B cell (primary cell): Measurements from ENCODE around the gene ZNF324.

Experiments
- EZH2 ChIP-seq: IDR thresholded peaks from 2 replicates; pipeline ENCODE4 v1.6.1; 2012; ENCODE audit warnings: borderline replicate concordance, low read depth, mild to moderate bottlenecking, moderate library complexity, low read length; ENCODE audit not compliant: insufficient read depth, poor library complexity, severe bottlenecking
- TF ChIP-seq, protein P1 (sequence below): fragments of 200-600 bp; IDR thresholded peaks from one replicate; pipeline ENCODE4 v1.8.0; 2022; ENCODE audit warnings: antibody characterized with exemption, mild to moderate bottlenecking

DNA sequence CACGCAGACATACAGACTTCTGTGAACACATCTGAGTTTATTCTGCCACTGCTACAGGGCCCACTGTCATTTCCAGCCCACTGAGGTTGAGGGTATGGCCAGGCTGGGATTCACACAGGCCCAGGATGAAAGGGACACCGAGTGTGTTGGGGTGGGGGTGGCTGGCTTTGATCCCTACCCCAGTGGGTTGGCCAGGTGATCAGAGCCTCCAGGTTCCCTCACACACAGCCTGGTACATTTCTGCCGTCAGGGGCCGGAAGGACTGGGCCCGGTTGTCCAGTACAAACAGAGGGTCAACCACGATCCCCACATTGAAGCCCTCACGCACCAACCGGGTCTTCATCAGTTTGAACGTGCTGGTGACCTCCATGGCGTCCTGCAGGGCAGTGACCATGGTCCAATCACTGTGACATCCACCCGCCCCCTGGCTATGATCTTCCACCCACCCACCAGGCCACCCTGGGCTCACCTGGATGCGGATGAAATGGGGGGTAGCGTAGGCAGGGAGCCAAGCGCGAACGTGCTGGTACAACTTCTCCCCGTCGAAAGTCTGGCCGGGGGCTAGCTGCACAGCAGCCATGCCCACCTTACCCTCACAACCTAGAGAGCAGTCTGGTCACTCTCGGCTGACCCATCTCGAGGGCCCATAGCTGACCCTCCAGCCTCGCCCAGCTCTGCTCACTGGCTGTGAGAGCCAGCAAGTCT lies 31.6 kb downstream of the ZNF324 start:
- TF ChIP-seq, protein P1, sequence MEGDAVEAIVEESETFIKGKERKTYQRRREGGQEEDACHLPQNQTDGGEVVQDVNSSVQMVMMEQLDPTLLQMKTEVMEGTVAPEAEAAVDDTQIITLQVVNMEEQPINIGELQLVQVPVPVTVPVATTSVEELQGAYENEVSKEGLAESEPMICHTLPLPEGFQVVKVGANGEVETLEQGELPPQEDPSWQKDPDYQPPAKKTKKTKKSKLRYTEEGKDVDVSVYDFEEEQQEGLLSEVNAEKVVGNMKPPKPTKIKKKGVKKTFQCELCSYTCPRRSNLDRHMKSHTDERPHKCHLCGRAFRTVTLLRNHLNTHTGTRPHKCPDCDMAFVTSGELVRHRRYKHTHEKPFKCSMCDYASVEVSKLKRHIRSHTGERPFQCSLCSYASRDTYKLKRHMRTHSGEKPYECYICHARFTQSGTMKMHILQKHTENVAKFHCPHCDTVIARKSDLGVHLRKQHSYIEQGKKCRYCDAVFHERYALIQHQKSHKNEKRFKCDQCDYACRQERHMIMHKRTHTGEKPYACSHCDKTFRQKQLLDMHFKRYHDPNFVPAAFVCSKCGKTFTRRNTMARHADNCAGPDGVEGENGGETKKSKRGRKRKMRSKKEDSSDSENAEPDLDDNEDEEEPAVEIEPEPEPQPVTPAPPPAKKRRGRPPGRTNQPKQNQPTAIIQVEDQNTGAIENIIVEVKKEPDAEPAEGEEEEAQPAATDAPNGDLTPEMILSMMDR: no peak
- no peak for TF ChIP-seq EZH2
